CD4-positive, CD25-positive, alpha-beta regulatory T cell (primary cell): Measurements from ENCODE around the gene NKPD1. TPM values are rescaled to one million over a fixed set of nuclear protein-coding genes. Genes with fewer than 3 reads are reported as not detected.

Experiments
- ATAC-seq, 2 donors: fragments of 150-1000 bp; cut with Tn5 transposase; one replicate each; pipeline ENCODE4 v1.10.0; 2021; ENCODE audit warnings: low read depth in 2 of 2, moderate number of reproducible peaks in 2 of 2, moderate library complexity in 1 of 2
- DNase-seq, 3 donors: peaks; one replicate each; pipeline versions ENCODE4 v3.0.0 to v3.0.0-alpha.2; 2012 to 2022; ENCODE audit warnings: mixed read lengths in 1 of 3
- H3K27ac ChIP-seq: one replicate; pipeline ENCODE4 v1.7.0; 2013; ENCODE audit warnings: mild to moderate bottlenecking, low read length; ENCODE audit not compliant: insufficient read depth, poor library complexity, severe bottlenecking
- H3K27me3 ChIP-seq: one replicate; pipeline ENCODE4 v1.7.0; 2013; ENCODE audit warnings: low read length; ENCODE audit not compliant: control insufficient read depth, insufficient read depth
- H3K36me3 ChIP-seq: one replicate; pipeline ENCODE4 v1.7.0; 2013; ENCODE audit warnings: mild to moderate bottlenecking, low read length, moderate library complexity; ENCODE audit not compliant: control insufficient read depth, insufficient read depth
- H3K4me1 ChIP-seq: 2 replicates; pipeline ENCODE4 v1.7.0; 2013; ENCODE audit warnings: mild to moderate bottlenecking, low read length; ENCODE audit not compliant: insufficient read depth, control insufficient read depth, poor library complexity, severe bottlenecking
- H3K4me3 ChIP-seq: one replicate; pipeline ENCODE4 v1.7.0; 2013; ENCODE audit warnings: low read depth, mild to moderate bottlenecking, low read length, moderate library complexity
- H3K9me3 ChIP-seq, 2 experiments: 1 replicate in 1 of 2; 2 replicates in 1 of 2; pipeline ENCODE4 v1.7.0; 2013; ENCODE audit warnings: low read length in 2 of 2, mild to moderate bottlenecking in 1 of 2, moderate library complexity in 1 of 2; ENCODE audit not compliant: control insufficient read depth in 2 of 2
- H3K27ac Mint-ChIP-seq, 3 donors: one replicate each; pipeline ENCODE4 v1.8.0; 2020 to 2022; ENCODE audit warnings: mild to moderate bottlenecking in 3 of 3, mixed read lengths in 3 of 3, moderate library complexity in 2 of 3
- H3K27me3 Mint-ChIP-seq: one replicate; pipeline ENCODE4 v1.8.0; 2022; ENCODE audit warnings: mild to moderate bottlenecking, mixed read lengths
- H3K36me3 Mint-ChIP-seq: one replicate; pipeline ENCODE4 v1.8.0; 2020; ENCODE audit warnings: mixed read lengths
- H3K4me1 Mint-ChIP-seq, 4 donors: one replicate each; pipeline ENCODE4 v1.8.0; 2020 to 2022; ENCODE audit warnings: mixed read lengths in 4 of 4, mild to moderate bottlenecking in 1 of 4
- H3K4me3 Mint-ChIP-seq, 4 donors: one replicate each; pipeline ENCODE4 v1.8.0; 2020 to 2022; ENCODE audit warnings: mild to moderate bottlenecking in 4 of 4, mixed read lengths in 4 of 4, moderate library complexity in 3 of 4
- H3K9me3 Mint-ChIP-seq, 7 donors: one replicate each; pipeline ENCODE4 v1.8.0; 2020 to 2022; ENCODE audit warnings: mixed read lengths in 7 of 7, mild to moderate bottlenecking in 3 of 7, moderate library complexity in 2 of 7
- polyA plus RNA-seq, 4 donors: library from polyadenylated mRNA; unstranded; fragments of 300-500 nt; fragmentation: Illumina TruSeq; gene quantifications; one replicate each; pipeline ENCODE4 v1.2.3, GENCODE V29; 2021
- total RNA-seq: library from RNA; stranded (reverse); gene quantifications from one replicate; pipeline ENCODE4 v1.2.3, GENCODE V29; 2022

Gene NKPD1
- total and polyA plus RNA-seq, 5 donors from 2014 or later = 0.05 to 0.72 (median 0.21) TPM

GRCh38 chr19:45163751-45164460, 3.1 kb upstream of the NKPD1 start:
- Histone ChIP-seq H3K9me3 (no peaks in the 10 kb centered on the region), H3K36me3 (no peaks in the 10 kb centered on the region), H3K27ac (peak overlapping the region; percentile 63), H3K27me3 (no peaks in the 10 kb centered on the region), H3K4me1 (peaks cover 17% of the 10 kb centered on the region), H3K4me3 (no peak overlapping the region)
- ATAC-seq (peak in 1 of 2 donors; percentile 13), DNase-seq (no peak)
- H3K9me3 Mint-ChIP-seq = no peaks in the 10 kb centered on the region
- H3K27me3 Mint-ChIP-seq = no peaks in the 10 kb centered on the region
- peak overlapping the region in 1 of 4 donors; percentile 13 for H3K4me3 Mint-ChIP-seq
- H3K27ac Mint-ChIP-seq = peak overlapping the region in 2 of 3 donors; percentile 36 to 64
- H3K4me1 Mint-ChIP-seq = peaks cover 0 to 33% (median 14%) of the 10 kb centered on the region in 4 donors
- no peaks in the 10 kb centered on the region for H3K36me3 Mint-ChIP-seq

DNA sequence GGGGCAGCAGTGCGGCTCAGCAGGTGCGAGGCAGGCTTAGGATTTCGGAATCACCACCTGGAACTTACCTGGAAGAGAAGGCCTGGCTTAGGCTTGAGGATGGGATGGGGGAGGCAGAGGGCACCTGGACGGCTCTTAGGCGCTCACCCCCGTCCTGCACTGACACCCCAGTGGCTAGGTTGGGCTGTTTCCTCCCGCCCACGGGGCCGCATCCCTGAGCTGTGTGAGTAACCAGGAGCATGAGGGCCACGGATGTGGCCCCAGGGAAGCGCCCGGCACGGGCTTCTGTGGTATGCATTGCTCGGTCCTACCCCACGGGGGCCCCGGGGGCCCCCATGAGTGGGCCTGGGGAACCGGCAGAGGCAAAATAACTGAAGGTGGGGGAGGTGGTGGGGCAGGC, 2.4 kb upstream of the NKPD1 start:
- no peak for DNase-seq
- no peak overlapping the region for H3K4me3 Mint-ChIP-seq
- no peak overlapping the region for H3K27ac ChIP-seq
- ATAC-seq = no peak
- no peaks in the 10 kb centered on the region for H3K9me3 Mint-ChIP-seq
- H3K4me1 ChIP-seq = peaks cover 17% of the 10 kb centered on the region
- no peaks in the 10 kb centered on the region for H3K27me3 Mint-ChIP-seq
- H3K27me3 ChIP-seq = no peaks in the 10 kb centered on the region
- no peaks in the 10 kb centered on the region for H3K9me3 ChIP-seq
- H3K4me1 Mint-ChIP-seq = peaks cover 0 to 32% (median 14%) of the 10 kb centered on the region in 4 donors
- no peaks in the 10 kb centered on the region for H3K36me3 Mint-ChIP-seq
- H3K27ac Mint-ChIP-seq = no peak overlapping the region
- H3K4me3 ChIP-seq = no peak overlapping the region
- H3K36me3 ChIP-seq = no peaks in the 10 kb centered on the region

DNA sequence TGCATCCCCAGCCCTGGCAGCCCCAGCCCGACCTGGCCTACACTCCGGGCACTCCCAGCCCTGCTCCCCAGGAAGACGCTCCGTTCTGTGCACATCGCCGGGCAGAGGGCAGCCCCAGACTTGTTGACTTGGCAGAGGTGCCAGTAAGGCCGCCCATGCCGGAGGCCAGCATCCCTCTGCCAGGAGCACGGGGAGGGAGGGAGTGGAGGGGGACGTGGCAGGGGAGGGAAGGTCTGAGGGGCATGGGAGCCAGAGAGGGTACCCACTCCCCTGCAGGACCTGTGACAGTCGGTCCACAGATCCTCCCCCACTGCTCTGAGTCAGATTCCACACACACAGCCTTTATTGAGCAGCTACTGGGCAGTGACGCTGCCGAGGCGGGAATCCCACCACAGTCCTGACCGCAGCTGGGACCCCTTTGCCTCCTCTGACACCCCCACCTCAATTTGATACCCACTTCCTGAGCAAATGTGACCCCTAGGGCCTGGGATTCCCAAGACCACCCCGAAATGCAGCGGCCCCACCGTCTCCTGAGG, 1.9 kb upstream of the NKPD1 start:
- peaks cover 17% of the 10 kb centered on the region for H3K4me1 ChIP-seq
- Mint-ChIP-seq H3K36me3 (no peaks in the 10 kb centered on the region), H3K27me3 (no peaks in the 10 kb centered on the region), H3K27ac (no peak overlapping the region), H3K9me3 (no peaks in the 10 kb centered on the region), H3K4me1 (peaks cover 0 to 32% (median 14%) of the 10 kb centered on the region in 4 donors), H3K4me3 (no peak overlapping the region)
- no peaks in the 10 kb centered on the region for H3K27me3 ChIP-seq
- no peaks in the 10 kb centered on the region for H3K9me3 ChIP-seq
- ATAC-seq (no peak), DNase-seq (no peak)
- no peak overlapping the region for H3K27ac ChIP-seq
- no peak overlapping the region for H3K4me3 ChIP-seq
- H3K36me3 ChIP-seq = no peaks in the 10 kb centered on the region

- no peak for ATAC-seq
- H3K36me3 ChIP-seq = no peaks in the 10 kb centered on the region
Measured at GRCh38 chr19:45161738-45162607, 1.2 kb upstream of the NKPD1 start.

DNA sequence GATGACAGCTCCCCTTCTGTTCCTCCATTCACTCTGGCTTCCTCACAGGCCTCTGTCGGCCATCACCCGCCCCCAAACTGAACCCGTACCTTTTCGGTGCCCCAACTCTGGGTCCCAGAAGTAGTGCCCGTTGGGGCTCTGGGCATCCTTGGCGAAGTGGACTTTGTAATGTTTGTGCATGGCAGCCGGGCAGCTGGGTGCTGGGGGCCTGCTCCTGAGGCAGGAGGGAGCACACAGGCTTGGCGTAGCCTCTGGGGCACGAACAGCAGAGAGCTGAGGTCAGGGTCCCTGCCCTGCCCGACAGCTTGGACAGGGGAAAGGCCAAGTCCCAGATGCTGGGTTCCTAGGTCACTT, 834 bp downstream of the NKPD1 start:
- Histone ChIP-seq H3K4me3 (no peak overlapping the region), H3K27ac (no peak overlapping the region), H3K27me3 (no peaks in the 10 kb centered on the region), H3K36me3 (no peaks in the 10 kb centered on the region), H3K9me3 (no peaks in the 10 kb centered on the region), H3K4me1 (peaks cover 14% of the 10 kb centered on the region)
- no peak for ATAC-seq
- Mint-ChIP-seq H3K9me3 (peaks cover 0 to 2% (median 0%) of the 10 kb centered on the region in 7 donors), H3K27ac (no peak overlapping the region), H3K4me1 (peaks cover 0 to 21% (median 10%) of the 10 kb centered on the region in 4 donors), H3K27me3 (peaks cover 8% of the 10 kb centered on the region), H3K4me3 (no peak overlapping the region), H3K36me3 (no peaks in the 10 kb centered on the region)
- DNase-seq = no peak

More at GRCh38 chr19:45161738-45162607, 1.2 kb upstream of the NKPD1 start:
- Mint-ChIP-seq H3K4me1 (peaks cover 0 to 29% (median 14%) of the 10 kb centered on the region in 4 donors), H3K4me3 (no peak overlapping the region), H3K27me3 (no peaks in the 10 kb centered on the region), H3K9me3 (peaks cover 0 to 2% (median 0%) of the 10 kb centered on the region in 7 donors), H3K36me3 (no peaks in the 10 kb centered on the region), H3K27ac (no peak overlapping the region)
- no peaks in the 10 kb centered on the region for H3K9me3 ChIP-seq
- peaks cover 17% of the 10 kb centered on the region for H3K4me1 ChIP-seq
- H3K27me3 ChIP-seq = no peaks in the 10 kb centered on the region
- no peak overlapping the region for H3K27ac ChIP-seq
- no peak for DNase-seq
- H3K4me3 ChIP-seq = no peak overlapping the region

GRCh38 chr19:45159210-45159970, 1.4 kb downstream of the NKPD1 start:
- no peak overlapping the region for H3K27ac ChIP-seq
- H3K9me3 ChIP-seq = no peaks in the 10 kb centered on the region
- H3K27me3 ChIP-seq = no peaks in the 10 kb centered on the region
- no peak overlapping the region for H3K4me3 ChIP-seq
- Mint-ChIP-seq H3K27ac (no peak overlapping the region), H3K36me3 (no peaks in the 10 kb centered on the region), H3K9me3 (peaks cover 0 to 2% (median 0%) of the 10 kb centered on the region in 7 donors), H3K4me3 (no peak overlapping the region), H3K4me1 (peaks cover 0 to 18% (median 9%) of the 10 kb centered on the region in 4 donors), H3K27me3 (peaks cover 8% of the 10 kb centered on the region)
- ATAC-seq (no peak), DNase-seq (no peak)
- peaks cover 8% of the 10 kb centered on the region for H3K4me1 ChIP-seq
- no peaks in the 10 kb centered on the region for H3K36me3 ChIP-seq

GRCh38 chr19:45158503-45159209, 2.1 kb downstream of the NKPD1 start:
- DNase-seq = no peak
- H3K4me1 ChIP-seq = peaks cover 7% of the 10 kb centered on the region
- H3K9me3 ChIP-seq = no peaks in the 10 kb centered on the region
- Mint-ChIP-seq H3K4me3 (no peak overlapping the region), H3K36me3 (no peaks in the 10 kb centered on the region), H3K27ac (no peak overlapping the region), H3K9me3 (peaks cover 0 to 2% (median 0%) of the 10 kb centered on the region in 7 donors), H3K4me1 (peaks cover 0 to 18% (median 9%) of the 10 kb centered on the region in 4 donors), H3K27me3 (peaks cover 13% of the 10 kb centered on the region)
- no peak overlapping the region for H3K4me3 ChIP-seq
- no peaks in the 10 kb centered on the region for H3K27me3 ChIP-seq
- no peak overlapping the region for H3K27ac ChIP-seq
- no peak for ATAC-seq
- H3K36me3 ChIP-seq = no peaks in the 10 kb centered on the region
